ENCODE measurements around the gene SSBP3. TPM values are rescaled to one million over a fixed set of nuclear protein-coding genes. Genes with fewer than 3 reads are reported as not detected.

SSBP3 gene
- total RNA-seq, 4 donors from 2014 or later, result 32.8 to 63.4 (median 47.4) TPM

- DNase-seq (ENCODE audit: extremely low spot score), result no peak
- H3K4me3 ChIP-seq, result no peak overlapping the region
- WGBS, result no CpG with 5 or more reads among the region's 2 CpGs
- no peaks in the 10 kb centered on the region for H3K36me3 ChIP-seq
- H3K27me3 ChIP-seq, result no peaks in the 10 kb centered on the region
- H3K9me3 ChIP-seq, result no peaks in the 10 kb centered on the region
- peak overlapping the region in 3 of 4 donors; percentile 6 to 28 (median 26) for H3K27ac ChIP-seq (replicated peaks in 1 of 4)
- TF ChIP-seq POLR2AphosphoS5 (IDR thresholded peaks at IDR 0.05), result peak in 1 of 2 donors; percentile 66
- TF ChIP-seq, protein P1, sequence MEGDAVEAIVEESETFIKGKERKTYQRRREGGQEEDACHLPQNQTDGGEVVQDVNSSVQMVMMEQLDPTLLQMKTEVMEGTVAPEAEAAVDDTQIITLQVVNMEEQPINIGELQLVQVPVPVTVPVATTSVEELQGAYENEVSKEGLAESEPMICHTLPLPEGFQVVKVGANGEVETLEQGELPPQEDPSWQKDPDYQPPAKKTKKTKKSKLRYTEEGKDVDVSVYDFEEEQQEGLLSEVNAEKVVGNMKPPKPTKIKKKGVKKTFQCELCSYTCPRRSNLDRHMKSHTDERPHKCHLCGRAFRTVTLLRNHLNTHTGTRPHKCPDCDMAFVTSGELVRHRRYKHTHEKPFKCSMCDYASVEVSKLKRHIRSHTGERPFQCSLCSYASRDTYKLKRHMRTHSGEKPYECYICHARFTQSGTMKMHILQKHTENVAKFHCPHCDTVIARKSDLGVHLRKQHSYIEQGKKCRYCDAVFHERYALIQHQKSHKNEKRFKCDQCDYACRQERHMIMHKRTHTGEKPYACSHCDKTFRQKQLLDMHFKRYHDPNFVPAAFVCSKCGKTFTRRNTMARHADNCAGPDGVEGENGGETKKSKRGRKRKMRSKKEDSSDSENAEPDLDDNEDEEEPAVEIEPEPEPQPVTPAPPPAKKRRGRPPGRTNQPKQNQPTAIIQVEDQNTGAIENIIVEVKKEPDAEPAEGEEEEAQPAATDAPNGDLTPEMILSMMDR (IDR thresholded peaks at IDR 0.05), result no peak
- peaks cover 16 to 25% (median 22%) of the 10 kb centered on the region in 4 donors for H3K4me1 ChIP-seq
- intact Hi-C loops (cut with DNase I), result loop anchor here (10.0 kb wide), 1 partner anchor 288 kb away; no protein-coding TSS in a partner anchor
Measured at GRCh38 chr1:54413295-54413694, 7.1 kb upstream of the SSBP3 start.

GRCh38 chr1:54410359-54410758 is 4.2 kb upstream of the SSBP3 start:
- Histone ChIP-seq H3K36me3 (no peaks in the 10 kb centered on the region), H3K27ac (replicated peaks in 1 of 4) (no peak overlapping the region), H3K4me3 (no peak overlapping the region), H3K27me3 (no peaks in the 10 kb centered on the region), H3K4me1 (peaks cover 22 to 38% (median 29%) of the 10 kb centered on the region in 4 donors), H3K9me3 (no peaks in the 10 kb centered on the region)
- no peak for DNase-seq (ENCODE audit: extremely low spot score)
- no peak for TF ChIP-seq POLR2A (IDR thresholded peaks at IDR 0.05; ENCODE audit: low read depth)
- TF ChIP-seq POLR2AphosphoS5 (IDR thresholded peaks at IDR 0.05), result no peak
- WGBS, result 93% methylated on average over 7 of the region's 9 CpGs
- intact Hi-C loops (cut with DNase I), result loop anchor here (10.0 kb wide), 1 partner anchor 286 kb away; no protein-coding TSS in a partner anchor

GRCh38 chr1:54409156-54410142 is 3.3 kb upstream of the SSBP3 start:
- intact Hi-C loops (cut with DNase I), result loop anchor here (5.0 to 10.0 kb wide), 3 partner anchors 75 to 285 kb away; partner anchors contain the start of genes CYB5RL and MRPL37
- Histone ChIP-seq H3K4me3 (no peak overlapping the region), H3K36me3 (no peaks in the 10 kb centered on the region), H3K4me1 (peaks cover 28 to 47% (median 37%) of the 10 kb centered on the region in 4 donors), H3K27ac (replicated peaks in 1 of 4) (peak overlapping the region; percentile 93 to 99 (median 98)), H3K9me3 (no peaks in the 10 kb centered on the region), H3K27me3 (no peaks in the 10 kb centered on the region)
- 85% methylated on average over 9 of the region's 9 CpGs for WGBS
- TF ChIP-seq, protein P1 (IDR thresholded peaks at IDR 0.05), result no peak
- TF ChIP-seq POLR2AphosphoS5 (IDR thresholded peaks at IDR 0.05), result no peak
- TF ChIP-seq POLR2A (IDR thresholded peaks at IDR 0.05; ENCODE audit: low read depth), result no peak
- TF ChIP-seq EP300 (IDR thresholded peaks at IDR 0.05), result no peak
- no peak for DNase-seq (ENCODE audit: extremely low spot score)

GRCh38 chr1:54408147-54409066 is 2.2 kb upstream of the SSBP3 start:
- peaks cover 0 to under 1% (median 0%) of the 10 kb centered on the region in 4 donors for H3K36me3 ChIP-seq
- peak overlapping the region in 2 of 4 donors; percentile 96 to 99 for H3K4me3 ChIP-seq
- 56% methylated on average over 9 of the region's 9 CpGs for WGBS
- intact Hi-C loops (cut with DNase I), result loop anchor here (5.0 to 10.0 kb wide), 2 partner anchors 74 to 206 kb away; partner anchors contain the start of genes CYB5RL and MRPL37
- no peaks in the 10 kb centered on the region for H3K9me3 ChIP-seq
- peak overlapping the region; percentile 93 to 99 (median 98) for H3K27ac ChIP-seq (replicated peaks in 1 of 4)
- peaks cover 35 to 52% (median 43%) of the 10 kb centered on the region in 4 donors for H3K4me1 ChIP-seq
- DNase-seq (ENCODE audit: extremely low spot score), result no peak
- TF ChIP-seq POLR2AphosphoS5 (IDR thresholded peaks at IDR 0.05), result no peak
- no peaks in the 10 kb centered on the region for H3K27me3 ChIP-seq

- TF ChIP-seq POLR2A (IDR thresholded peaks at IDR 0.05; ENCODE audit: low read depth), result no peak
- TF ChIP-seq, protein P1 (IDR thresholded peaks at IDR 0.05), result peak in 1 of 3 experiments; percentile 5
- peak; percentile 40 to 81 for TF ChIP-seq POLR2AphosphoS5 (IDR thresholded peaks at IDR 0.05)
- H3K9me3 ChIP-seq, result no peaks in the 10 kb centered on the region
- intact Hi-C loops (cut with DNase I), result loop anchor here (1.0 to 10.0 kb wide), 4 partner anchors 73 to 205 kb away; partner anchors contain the start of genes CYB5RL and MRPL37
- 11% methylated on average over 15 of the region's 15 CpGs for WGBS
- H3K27me3 ChIP-seq, result no peaks in the 10 kb centered on the region
- H3K4me1 ChIP-seq, result peaks cover 30 to 53% (median 47%) of the 10 kb centered on the region in 4 donors
- DNase-seq (ENCODE audit: extremely low spot score), result no peak
- peak overlapping the region; percentile 93 to 99 (median 98) for H3K27ac ChIP-seq (replicated peaks in 1 of 4)
- H3K4me3 ChIP-seq, result peak overlapping the region; percentile 88 to 99 (median 97)
- H3K36me3 ChIP-seq, result peaks cover 0 to 7% (median 0%) of the 10 kb centered on the region in 4 donors
Measured at GRCh38 chr1:54407404-54408146, 1.4 kb upstream of the SSBP3 start.
